GM21825 (cell line): ENCODE measurements around the gene TRDN.

Experiments
- ATAC-seq: cut with Tn5 transposase; IDR thresholded peaks from one replicate; pipeline ENCODE4 v1.9.1; 2021; ENCODE audit warnings: mild to moderate bottlenecking, moderate library complexity; ENCODE audit not compliant: unreplicated experiment

TRDN gene

DNA sequence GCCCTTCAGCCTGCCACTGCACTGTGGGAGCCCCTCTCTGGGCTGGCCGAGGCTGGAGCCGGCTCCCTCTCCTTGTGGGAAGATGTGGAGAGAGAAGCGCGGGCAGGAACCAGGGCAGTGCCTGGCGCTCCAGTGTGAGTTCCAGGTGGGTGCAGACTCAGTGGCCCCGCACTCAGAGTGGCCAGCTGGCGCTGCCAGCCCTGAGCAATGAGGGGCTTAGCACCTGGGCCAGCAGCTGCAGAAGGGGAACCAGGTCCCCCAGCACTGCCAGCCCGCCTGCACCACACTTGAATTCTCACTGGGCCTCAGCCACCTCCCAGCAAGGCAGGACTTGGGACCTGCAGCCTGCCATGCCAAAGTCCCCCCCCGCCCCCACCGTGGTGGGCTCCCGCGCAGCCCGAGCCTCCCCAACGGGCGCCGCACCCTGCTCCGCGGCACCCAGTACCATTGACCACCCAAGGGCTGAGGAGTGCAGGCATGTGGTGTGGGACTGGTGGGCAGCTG lies 434.8 kb downstream of the TRDN start:
- no peak for ATAC-seq

DNA sequence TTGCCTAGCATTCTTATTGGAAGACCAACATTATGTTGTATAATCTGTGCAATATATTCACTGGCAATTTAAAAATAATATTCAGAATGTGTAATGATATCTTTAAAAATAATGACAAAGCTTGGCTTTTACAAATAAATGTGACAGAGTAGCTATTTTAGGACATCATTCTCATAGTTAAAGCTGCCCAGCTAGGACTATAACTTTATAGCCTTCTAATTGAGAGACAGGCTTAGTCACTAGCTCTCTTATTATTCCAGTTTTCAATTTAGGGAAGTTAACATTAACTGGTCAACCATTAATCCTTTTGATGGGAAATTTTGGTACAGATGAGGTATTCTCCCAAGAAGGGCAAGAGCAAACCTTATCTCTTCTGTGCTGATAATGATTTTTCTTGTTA lies 443.5 kb downstream of the TRDN start:
- no peak for ATAC-seq

DNA sequence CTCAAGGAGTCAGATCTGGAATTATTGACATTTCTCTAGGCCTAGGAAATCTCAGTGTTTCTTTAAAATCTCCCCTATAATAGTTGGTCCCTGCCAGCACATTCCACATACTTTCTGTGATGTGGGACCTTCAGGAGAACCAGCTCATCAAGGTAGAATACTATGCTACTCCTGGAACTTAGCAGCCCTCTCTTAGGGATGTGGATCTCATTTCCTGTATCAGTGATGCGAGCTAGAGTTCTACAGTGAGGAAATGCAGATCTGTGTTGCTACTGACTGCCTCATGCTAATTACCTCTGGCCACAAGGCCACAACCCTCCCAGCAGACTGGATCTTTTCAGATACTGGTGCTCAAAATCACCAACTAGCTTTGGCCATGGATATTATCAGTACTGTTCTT lies 446.9 kb downstream of the TRDN start:
- ATAC-seq = no peak

- ATAC-seq = no peak
Measured at GRCh38 chr6:123182998-123183397, 453.8 kb downstream of the TRDN start.

GRCh38 chr6:123176706-123177105 lies 460.0 kb downstream of the TRDN start:
- no peak for ATAC-seq

DNA sequence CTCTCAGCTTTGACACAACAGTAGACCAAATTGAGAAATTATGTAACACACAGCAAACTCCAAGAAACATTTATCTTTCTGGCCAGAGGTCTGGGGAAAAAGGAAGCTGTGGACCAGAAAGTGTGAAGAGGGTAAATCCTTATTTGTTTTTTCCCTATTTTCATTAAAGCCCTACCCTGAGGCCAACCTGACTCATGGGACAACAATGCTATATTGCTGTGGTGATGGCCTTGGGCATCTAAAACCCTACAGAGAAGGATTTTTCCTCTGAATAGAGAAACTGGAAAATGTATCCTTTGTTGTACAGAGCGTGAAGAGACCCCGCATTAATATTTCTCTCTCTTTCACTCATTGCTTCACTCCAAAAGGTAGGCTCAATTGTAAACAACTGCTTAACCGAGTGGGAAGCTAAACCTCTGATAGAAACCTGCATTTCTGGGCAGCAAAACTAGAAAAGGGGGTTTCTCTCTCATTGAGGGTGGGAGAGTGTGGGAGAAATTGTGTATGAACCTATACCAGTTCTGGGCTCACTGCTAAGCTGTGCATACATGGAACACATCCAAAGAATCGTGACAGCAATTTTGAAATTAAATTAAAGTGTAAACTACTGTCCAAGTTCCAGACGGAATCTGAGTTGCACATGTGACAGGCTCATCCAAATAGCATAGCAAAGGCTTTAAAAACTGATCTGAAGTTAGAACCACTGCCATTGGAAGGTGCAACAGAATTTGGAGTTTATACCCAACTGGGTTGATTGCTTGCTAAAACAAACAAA lies 465.2 kb downstream of the TRDN start:
- no peak for ATAC-seq

DNA sequence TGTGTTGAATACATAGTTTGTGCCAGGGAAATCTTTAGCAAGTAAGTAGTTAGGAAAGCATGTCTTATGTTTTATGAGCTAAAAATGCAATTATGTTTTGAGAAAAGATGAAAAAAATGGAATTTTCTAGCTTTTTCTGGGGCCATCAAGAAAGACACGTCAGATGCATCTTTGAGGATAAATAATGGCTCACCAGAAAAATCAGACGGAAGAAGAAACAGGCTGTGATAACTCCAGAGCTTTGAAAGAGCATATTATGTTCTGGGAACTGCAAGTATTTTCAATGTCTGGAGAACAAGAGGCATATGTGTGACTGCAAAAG lies 467.0 kb downstream of the TRDN start:
- no peak for ATAC-seq

DNA sequence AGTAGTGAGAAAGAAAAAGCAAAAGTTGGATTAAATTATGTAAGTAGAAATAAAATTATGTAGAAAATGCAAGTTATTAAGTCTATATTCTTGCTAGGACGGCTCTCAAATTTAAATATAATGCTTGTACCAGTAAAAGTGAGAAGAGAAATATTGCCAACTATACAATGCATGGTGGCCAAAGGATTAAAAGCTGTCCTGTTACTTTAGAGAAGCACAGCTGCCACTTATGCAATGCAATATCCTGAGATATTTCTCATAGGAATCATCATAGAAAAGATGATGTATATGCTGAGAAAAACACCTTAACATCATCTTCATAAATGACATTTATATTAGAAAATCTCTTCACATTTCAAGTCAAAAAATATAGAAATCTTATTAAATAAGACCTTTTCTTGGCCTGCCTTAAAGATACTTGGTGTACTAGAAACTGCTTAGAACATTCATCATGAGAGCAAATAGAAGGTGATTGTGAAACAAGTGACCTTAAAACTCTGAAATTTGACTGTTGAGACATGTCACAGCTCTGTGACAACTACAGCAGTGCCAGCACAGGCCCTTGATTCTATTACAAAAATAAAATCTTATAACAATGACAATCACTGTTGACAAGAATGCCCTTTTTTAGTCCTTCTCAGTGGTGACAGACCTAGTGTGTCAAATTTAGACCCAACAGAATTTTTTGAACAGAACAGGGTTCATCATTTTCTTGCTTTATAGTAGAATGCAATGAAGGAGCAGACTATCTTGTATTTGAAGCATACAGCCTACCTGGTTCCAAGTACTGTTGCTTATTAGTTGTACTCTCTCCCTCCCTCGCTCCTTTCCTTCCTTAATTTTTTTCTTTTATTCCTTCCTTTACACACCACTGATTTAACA lies 467.6 kb downstream of the TRDN start:
- no peak for ATAC-seq

DNA sequence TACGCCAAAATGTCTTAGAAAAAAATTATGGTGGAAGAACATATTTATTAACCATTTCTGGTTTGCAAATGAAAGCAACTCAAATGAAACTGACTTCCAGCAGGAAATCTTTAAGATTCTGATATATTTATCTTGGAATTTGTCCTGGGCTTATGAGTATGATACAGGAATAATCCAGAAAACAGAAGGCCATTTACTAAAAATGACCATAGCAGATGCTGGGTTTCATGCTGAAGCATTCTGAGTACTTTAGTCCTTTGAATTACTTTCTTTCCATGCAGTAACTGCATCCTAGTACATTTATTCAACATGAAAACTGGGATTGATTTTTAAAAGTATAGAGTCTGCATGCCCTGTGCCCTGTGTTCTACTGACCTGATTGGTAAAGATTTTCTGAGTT lies 468.3 kb downstream of the TRDN start:
- ATAC-seq = no peak
